IPS-20b (cell line): ENCODE data around the gene FAM219B.

Experiments used
- H3K27ac ChIP-seq: one replicate; pipeline ENCODE4 v1.5.1; 2013; ENCODE audit warnings: low read length
- H3K27me3 ChIP-seq: 2 replicates; pipeline ENCODE4 v1.6.1; 2013; ENCODE audit warnings: mild to moderate bottlenecking, low read length, inconsistent platforms; ENCODE audit not compliant: insufficient read depth
- H3K36me3 ChIP-seq: 2 replicates; pipeline ENCODE4 v1.6.1; 2013; ENCODE audit warnings: low read depth, mild to moderate bottlenecking, inconsistent platforms, low read length, moderate library complexity; ENCODE audit not compliant: insufficient read depth
- H3K4me1 ChIP-seq: 2 replicates; pipeline ENCODE4 v1.6.1; 2013; ENCODE audit warnings: mild to moderate bottlenecking, control low read depth, inconsistent platforms, low read length, moderate library complexity; ENCODE audit not compliant: insufficient read depth
- H3K4me3 ChIP-seq: 2 replicates; pipeline ENCODE4 v1.5.1; 2013; ENCODE audit warnings: mild to moderate bottlenecking, low read length, inconsistent platforms
- H3K9ac ChIP-seq: 2 replicates; pipeline ENCODE4 v1.6.1; 2013; ENCODE audit warnings: low read depth, mild to moderate bottlenecking, inconsistent platforms, low read length, moderate library complexity
- H3K9me3 ChIP-seq: 2 replicates; pipeline ENCODE4 v1.6.1; 2013; ENCODE audit warnings: mild to moderate bottlenecking, low read depth, low read length, inconsistent platforms; ENCODE audit not compliant: insufficient read depth

FAM219B gene

GRCh38 chr15:74857082-74857655, 49.5 kb downstream of the FAM219B start:
- Histone ChIP-seq H3K27me3 (no peaks in the 10 kb centered on the region), H3K36me3 (peaks cover 15% of the 10 kb centered on the region), H3K4me1 (no peaks in the 10 kb centered on the region), H3K9ac (no peak overlapping the region), H3K4me3 (no peak overlapping the region), H3K9me3 (no peaks in the 10 kb centered on the region), H3K27ac (no peak overlapping the region)

DNA sequence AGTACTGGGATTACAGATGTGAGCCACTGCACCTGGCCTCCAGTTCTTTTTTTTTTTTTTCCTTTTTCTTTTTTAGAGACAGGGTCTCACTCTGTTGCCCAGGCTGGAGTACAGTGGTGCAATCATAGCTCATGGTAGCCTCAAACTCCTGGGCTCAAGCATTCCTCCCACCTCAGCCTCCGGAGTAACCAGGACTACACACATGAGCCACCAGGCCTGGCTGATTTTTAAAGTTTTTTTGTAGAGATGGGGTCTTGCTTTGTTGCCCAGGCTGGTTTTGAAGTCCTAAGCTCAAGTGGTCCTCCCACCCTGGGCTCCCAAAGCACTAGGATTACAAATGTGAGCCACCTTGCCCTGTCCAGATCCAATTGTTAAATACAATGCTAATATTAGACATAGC, 50.1 kb downstream of the FAM219B start:
- no peak overlapping the region for H3K27ac ChIP-seq
- H3K9ac ChIP-seq, result no peak overlapping the region
- H3K4me1 ChIP-seq, result no peaks in the 10 kb centered on the region
- H3K9me3 ChIP-seq, result no peaks in the 10 kb centered on the region
- no peak overlapping the region for H3K4me3 ChIP-seq
- H3K27me3 ChIP-seq, result no peaks in the 10 kb centered on the region
- H3K36me3 ChIP-seq, result peaks cover 21% of the 10 kb centered on the region

GRCh38 chr15:74855857-74856256, 50.8 kb downstream of the FAM219B start:
- Histone ChIP-seq H3K27me3 (no peaks in the 10 kb centered on the region), H3K27ac (no peak overlapping the region), H3K4me1 (no peaks in the 10 kb centered on the region), H3K9ac (no peak overlapping the region), H3K36me3 (peaks cover 28% of the 10 kb centered on the region), H3K9me3 (no peaks in the 10 kb centered on the region), H3K4me3 (no peak overlapping the region)

GRCh38 chr15:74854453-74855022, 52.1 kb downstream of the FAM219B start:
- H3K4me1 ChIP-seq, result no peaks in the 10 kb centered on the region
- no peaks in the 10 kb centered on the region for H3K9me3 ChIP-seq
- no peak overlapping the region for H3K9ac ChIP-seq
- H3K4me3 ChIP-seq, result no peak overlapping the region
- H3K27me3 ChIP-seq, result no peaks in the 10 kb centered on the region
- H3K36me3 ChIP-seq, result peaks cover 38% of the 10 kb centered on the region
- H3K27ac ChIP-seq, result no peak overlapping the region

DNA sequence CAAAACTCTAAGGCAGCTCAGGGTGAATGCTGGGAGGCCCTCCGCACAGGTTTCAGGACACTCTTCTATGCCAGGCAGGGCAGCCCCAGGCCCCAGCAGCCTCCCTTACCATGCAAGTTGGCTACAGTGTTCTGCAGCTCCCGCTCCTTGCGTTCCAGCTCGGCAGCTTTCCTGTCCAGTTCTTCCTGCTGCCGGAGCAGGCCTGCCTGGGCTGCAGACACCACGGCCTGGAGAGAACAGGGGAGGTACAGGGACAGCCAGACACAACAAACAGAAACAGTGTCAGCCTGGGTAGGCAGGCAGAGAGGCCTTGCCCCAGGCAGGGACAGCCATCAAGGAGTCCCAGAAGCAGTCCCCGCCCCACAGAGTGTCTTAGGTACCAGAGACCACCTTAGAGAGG, 54.7 kb downstream of the FAM219B start:
- Histone ChIP-seq H3K27ac (no peak overlapping the region), H3K4me1 (no peaks in the 10 kb centered on the region), H3K36me3 (peaks cover 55% of the 10 kb centered on the region), H3K9ac (no peak overlapping the region), H3K9me3 (no peaks in the 10 kb centered on the region), H3K4me3 (no peak overlapping the region), H3K27me3 (no peaks in the 10 kb centered on the region)

- Histone ChIP-seq H3K36me3 (peaks cover 55% of the 10 kb centered on the region), H3K9ac (no peak overlapping the region), H3K27me3 (no peaks in the 10 kb centered on the region), H3K4me1 (no peaks in the 10 kb centered on the region), H3K27ac (no peak overlapping the region), H3K4me3 (no peak overlapping the region), H3K9me3 (no peaks in the 10 kb centered on the region)
Observed at GRCh38 chr15:74850393-74850792, 56.3 kb downstream of the FAM219B start.
